A549 (cell line): ENCODE measurements around the gene PIP5K1B. TPM values are rescaled to one million over a fixed set of nuclear protein-coding genes. Genes with fewer than 3 reads are reported as not detected.

Source experiments
- ATAC-seq, 2 experiments: fragments of 200-7000 bp in 1 of 2; fragments of >200 bp in 1 of 2; cut with Nextera tagmentation in 1 of 2; cut with Tn5 transposase in 1 of 2; 3 replicates each; pipeline versions ENCODE4 v1.8.0 to v1.9.1; 2018 to 2020; ENCODE audit warnings: mild to moderate bottlenecking in 1 of 2, moderate library complexity in 1 of 2
- CTCF ChIA-PET: fragments of 300-600 bp; sonication (Branson Sonifier 250); formaldehyde crosslinking; extraction: SDS; loops from one replicate; lab custom pipeline; 2021; ENCODE audit warnings: antibody characterized with exemption, inconsistent platforms; lab: Yijun Ruan, JAX
- POLR2A ChIA-PET: fragments of 350-600 bp; formaldehyde crosslinking; extraction: SDS; loops from one replicate; lab custom pipeline; 2021; ENCODE audit warnings: antibody characterized with exemption, inconsistent platforms; lab: Yijun Ruan, JAX
- DNase-seq, 2 experiments: peaks; one replicate each; pipeline versions ENCODE4 v3.0.0 to v3.0.0-alpha.2; 2011 to 2016; ENCODE audit warnings: low read depth in 1 of 2, low spot score in 1 of 2
- FAIRE-seq: peaks from 2 replicates; lab custom pipeline; 2011; peaks lifted over from hg19 to GRCh38; lab: Jason Lieb, UNC
- H3K27ac ChIP-seq, 2 experiments: fragments of >200 bp; sonication (Bioruptor Twin); formaldehyde crosslinking; 3 replicates each; pipeline ENCODE4 v1.5.1; 2016 to 2017
- H3K4me1 ChIP-seq: fragments of >200 bp; sonication (Bioruptor Twin); formaldehyde crosslinking; 3 replicates; pipeline ENCODE4 v1.6.1; 2016
- H3K4me2 ChIP-seq: fragments of >200 bp; sonication (Bioruptor Twin); formaldehyde crosslinking; 3 replicates; pipeline ENCODE4 v1.6.1; 2016
- H3K4me3 ChIP-seq: fragments of >200 bp; sonication (Bioruptor Twin); formaldehyde crosslinking; 3 replicates; pipeline ENCODE4 v1.5.1; 2016
- H3K9me3 ChIP-seq: fragments of >200 bp; sonication (Bioruptor Twin); formaldehyde crosslinking; 3 replicates; pipeline ENCODE4 v1.6.1; 2016
- BCL3 ChIP-seq: fragments of >200 bp; sonication (Bioruptor Twin); formaldehyde crosslinking; IDR thresholded peaks from 3 replicates; pipeline ENCODE4 v1.6.1; 2016
- BHLHE40 ChIP-seq: IDR thresholded peaks from 2 replicates; pipeline ENCODE4 v1.6.1; 2012; ENCODE audit warnings: low read depth, low read length, inconsistent platforms
- EHF ChIP-seq: fragments of 250-450 bp; sonication (Bioruptor Pico); IDR thresholded peaks from 2 replicates; pipeline ENCODE4 v1.5.0; 2020; ENCODE audit warnings: mild to moderate bottlenecking
- ESRRA ChIP-seq: fragments of 150-350 bp; IDR thresholded peaks from 2 replicates; pipeline ENCODE4 v1.6.1; 2014; ENCODE audit warnings: mild to moderate bottlenecking, low read length, borderline replicate concordance
- HDAC2 ChIP-seq: fragments of 200-600 bp; sonication (generic); IDR thresholded peaks from 2 replicates; pipeline ENCODE4 v1.6.1; 2016
- HOXA7 ChIP-seq: fragments of 250-450 bp; sonication (Bioruptor Pico); IDR thresholded peaks from 2 replicates; pipeline ENCODE4 v1.5.0; 2020; ENCODE audit warnings: mild to moderate bottlenecking, moderate library complexity
- HOXB13 ChIP-seq: fragments of 250-450 bp; sonication (Bioruptor Pico); IDR thresholded peaks from 2 replicates; pipeline ENCODE4 v1.5.0; 2020; ENCODE audit warnings: low read depth, mild to moderate bottlenecking, moderate library complexity
- JUN ChIP-seq, 2 experiments: fragments of >200 bp; sonication (Bioruptor Twin); formaldehyde crosslinking; IDR thresholded peaks; 2 replicates in 1 of 2; 3 replicates in 1 of 2; pipeline ENCODE4 v1.6.1; 2016 to 2017
- PBX3 ChIP-seq: IDR thresholded peaks from 2 replicates; pipeline ENCODE4 v1.6.1; 2012
- RARB ChIP-seq: fragments of 250-450 bp; sonication (Bioruptor Pico); IDR thresholded peaks from 2 replicates; pipeline ENCODE4 v1.8.0; 2021; ENCODE audit warnings: mild to moderate bottlenecking, moderate library complexity
- REST ChIP-seq: fragments of 200-600 bp; sonication (generic); IDR thresholded peaks from 2 replicates; pipeline ENCODE4 v1.6.1; 2016; ENCODE audit warnings: antibody characterized with exemption, mild to moderate bottlenecking, moderate library complexity
- RNF2 ChIP-seq: fragments of 200-600 bp; sonication (generic); IDR thresholded peaks from 2 replicates; pipeline ENCODE4 v1.6.1; 2016; ENCODE audit warnings: low read depth, mild to moderate bottlenecking, antibody characterized with exemption, moderate library complexity, borderline replicate concordance
- SMC3 ChIP-seq: fragments of >200 bp; sonication (Bioruptor Twin); formaldehyde crosslinking; IDR thresholded peaks from 3 replicates; pipeline ENCODE4 v1.6.1; 2018; ENCODE audit warnings: inconsistent platforms
- SREBF2 ChIP-seq: fragments of 450-650 bp; IDR thresholded peaks from 2 replicates; pipeline ENCODE4 v1.6.1; 2014; ENCODE audit warnings: mild to moderate bottlenecking, moderate library complexity
- TFCP2L1 ChIP-seq: fragments of 250-450 bp; sonication (Bioruptor Pico); IDR thresholded peaks from 2 replicates; pipeline ENCODE4 v1.5.0; 2021; ENCODE audit warnings: mild to moderate bottlenecking
- ZC3H11A ChIP-seq: fragments of 450-650 bp; IDR thresholded peaks from 2 replicates; pipeline ENCODE4 v1.6.1; 2014; ENCODE audit warnings: antibody characterized with exemption, mild to moderate bottlenecking
- ZNF302 ChIP-seq: fragments of 250-450 bp; sonication (Bioruptor Pico); IDR thresholded peaks from 2 replicates; pipeline ENCODE4 v1.9.0; 2021; ENCODE audit warnings: inconsistent platforms, mild to moderate bottlenecking, moderate library complexity
- ZSCAN20 ChIP-seq: fragments of 250-450 bp; sonication (Bioruptor Pico); IDR thresholded peaks from 2 replicates; pipeline ENCODE4 v1.8.0; 2022; ENCODE audit warnings: mild to moderate bottlenecking, moderate library complexity
- WGBS: methylation state at CpG from one replicate; pipeline ENCODE4 v1.1.6; 2017; ENCODE audit errors: missing lambda C conversion rate; 5-methylcytosine and 5-hydroxymethylcytosine counted together
- polyA plus RNA-seq, 4 experiments: library from polyadenylated mRNA; depleted of rRNA in 3 of 4; stranded (reverse); fragments of >200 nt; fragmentation: RNase III in 1 of 4; extraction: RNeasy Plus Mini Kit Qiagen cat#74134 plus additional on column Dnase treatment in 1 of 4; gene quantifications; 2 replicates in 3 of 4; 3 replicates in 1 of 4; pipeline ENCODE4 v1.2.3, GENCODE V29; 2011 to 2017
- small RNA-seq, 6 experiments: library from RNA; depleted of rRNA; stranded (forward); fragments of <200 nt; gene quantifications; one replicate each; pipeline ENCODE3, GENCODE V24; 2012

PIP5K1B gene
- polyA plus RNA-seq, 2 of the 4 experiments (the other 2 are of a cell fraction) = not detected

GRCh38 chr9:69054989-69055388 is 349.9 kb downstream of the PIP5K1B start:
- no peak overlapping the region for H3K4me3 ChIP-seq
- no peak overlapping the region for H3K27ac ChIP-seq
- no peak overlapping the region for H3K4me2 ChIP-seq
- DNase-seq (no peak), FAIRE-seq (no peak), ATAC-seq (no peak)
- no peak for TF ChIP-seq ZSCAN20 (CRISPR knock-in tag)
- no peak for TF ChIP-seq RNF2
- no peak for TF ChIP-seq PBX3
- TF ChIP-seq ZNF302 (CRISPR knock-in tag) = no peak
- TF ChIP-seq BHLHE40 = no peak
- no peak for TF ChIP-seq HOXB13 (CRISPR knock-in tag)
- ChIA-PET POLR2A (interaction anchor here (0.7 kb wide), 1 partner anchor 129 kb away, joined by 4 read pairs; no protein-coding TSS in a partner anchor), CTCF (interaction anchor here (0.6 to 12.4 kb wide), 20 partner anchors 9 to 367 kb away, joined by 3 to 237 read pairs (median 7); partner anchors contain the start of gene FXN)
- H3K9me3 ChIP-seq = no peaks in the 10 kb centered on the region
- 92% methylated on average over 1 of the region's 1 CpG for WGBS
- no peaks in the 10 kb centered on the region for H3K4me1 ChIP-seq

- DNase-seq (no peak), ATAC-seq (no peak), FAIRE-seq (no peak)
- no peak for TF ChIP-seq RARB
- no peak for TF ChIP-seq REST
- TF ChIP-seq BCL3 = no peak
- no peak for TF ChIP-seq SREBF2
- no peak for TF ChIP-seq TFCP2L1
- no peak for TF ChIP-seq ESRRA
- TF ChIP-seq EHF = no peak
- H3K27ac ChIP-seq = no peak overlapping the region
- POLR2A ChIA-PET = interaction anchor here (0.7 kb wide), 1 partner anchor 10 kb away, joined by 6 read pairs; no protein-coding TSS in a partner anchor
- WGBS = 94% methylated on average over 4 of the region's 4 CpGs
- no peak overlapping the region for H3K4me2 ChIP-seq
- no peak overlapping the region for H3K4me3 ChIP-seq
- CTCF ChIA-PET = interaction anchor here (4.1 to 9.8 kb wide), 2 partner anchors 22 to 139 kb away, joined by 23 to 237 read pairs; no protein-coding TSS in a partner anchor
- no peaks in the 10 kb centered on the region for H3K4me1 ChIP-seq
- H3K9me3 ChIP-seq = no peaks in the 10 kb centered on the region
Measured at GRCh38 chr9:69056191-69056815, 351.3 kb downstream of the PIP5K1B start.

GRCh38 chr9:69058101-69058500 is 353.1 kb downstream of the PIP5K1B start:
- WGBS = 100% methylated on average over 2 of the region's 2 CpGs
- Histone ChIP-seq H3K9me3 (no peaks in the 10 kb centered on the region), H3K4me1 (no peaks in the 10 kb centered on the region), H3K4me3 (no peak overlapping the region), H3K4me2 (no peak overlapping the region), H3K27ac (no peak overlapping the region)
- ATAC-seq (no peak), DNase-seq (no peak), FAIRE-seq (no peak)
- TF ChIP-seq HOXA7 (CRISPR knock-in tag) (no peak), JUN (IDR thresholded peaks at IDR 0.05) (no peak), SMC3 (no peak), HDAC2 (no peak), ESRRA (no peak), ZC3H11A (no peak)
- POLR2A ChIA-PET = no interaction called here
- CTCF ChIA-PET = interaction anchor here (0.8 to 9.8 kb wide), 2 partner anchors 22 to 137 kb away, joined by 4 to 237 read pairs; no protein-coding TSS in a partner anchor

Small RNAs within 50 kb of the gene (small RNA-seq; reads per million reads assigned to genes)
- 0 reads per million in 6 experiments for gene RNU6-820P

Other genes starting within 250 kb of the PIP5K1B start
- gene TMEM252, start 164.4 kb upstream of the PIP5K1B start, polyA plus RNA-seq (2011; rRNA removed) = not detected in 2 replicates
- gene TMEM252, start 164.4 kb upstream of the PIP5K1B start, polyA plus RNA-seq (2017; fragmentation: RNase III; extraction: RNeasy Plus Mini Kit Qiagen cat#74134 plus additional on column Dnase treatment) = not detected in 3 replicates